Stimulated activated CD4-positive, alpha-beta T cell treated with anti-CD3 and anti-CD28 coated beads, Interleukin-12 subunit alpha, Interleukin-12 subunit beta, amount 100 ng/mL, for 24 hours (primary cell): ENCODE measurements around the gene HK2.
"Not testable (repeated sequence)": the region's sequence is repeated elsewhere in the genome, so short reads cannot be mapped to it uniquely, and the experiment has no call there.

Source experiments
- DNase-seq, 2 experiments: peaks; one replicate each; pipeline ENCODE4 v3.0.0-alpha.2; 2020; ENCODE audit warnings: low read depth in 2 of 2

The HK2 gene

GRCh38 chr2:74833418-74834233 is at the start of gene HK2:
TSS of gene HK2 (plus strand) at chr2:74834127. CDS start at chr2:74834581, 454 bp downstream.
- DNase-seq, result peak; percentile 74 to 76

GRCh38 chr2:74789271-74789670 is 44.7 kb upstream of the HK2 start:
- DNase-seq, result no peak

DNA sequence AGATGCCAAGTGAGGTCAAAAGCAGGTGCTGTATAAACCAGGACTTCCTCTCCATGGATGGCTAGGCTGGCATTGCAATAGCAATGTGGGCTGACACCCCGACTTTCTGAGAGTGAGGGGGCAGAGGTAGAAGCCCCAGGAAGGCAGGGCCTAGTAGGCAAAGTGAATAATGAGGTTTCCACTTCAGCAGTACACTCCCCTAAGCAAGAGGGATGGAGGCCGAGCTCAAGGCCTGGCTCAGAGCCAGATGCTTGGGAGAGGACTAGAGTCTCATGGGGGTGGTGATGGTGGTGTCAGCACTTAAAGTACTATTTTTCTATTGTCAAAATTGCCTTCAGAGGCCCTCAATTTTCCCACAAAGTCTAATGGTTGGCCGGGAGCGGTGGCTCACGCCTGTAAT is 41.6 kb upstream of the HK2 start:
- no peak for DNase-seq

DNA sequence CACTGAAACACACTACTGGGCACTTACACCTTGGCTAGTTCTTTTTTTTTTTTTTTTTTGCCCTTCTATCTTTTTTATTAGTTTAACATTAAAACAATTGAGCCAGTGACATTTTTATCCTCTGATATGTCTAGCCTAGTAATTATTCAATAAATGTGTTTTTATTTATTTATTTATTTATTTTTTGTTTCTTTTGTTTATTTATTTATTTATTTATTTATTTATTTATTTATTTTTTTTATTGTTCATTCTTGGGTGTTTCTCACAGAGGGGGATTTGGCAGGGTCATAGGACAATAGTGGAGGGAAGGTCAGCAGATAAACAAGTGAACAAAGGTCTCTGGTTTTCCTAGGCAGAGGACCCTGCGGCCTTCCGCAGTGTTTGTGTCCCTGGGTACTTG is 39.0 kb upstream of the HK2 start:
- not testable (repeated sequence) for DNase-seq

DNA sequence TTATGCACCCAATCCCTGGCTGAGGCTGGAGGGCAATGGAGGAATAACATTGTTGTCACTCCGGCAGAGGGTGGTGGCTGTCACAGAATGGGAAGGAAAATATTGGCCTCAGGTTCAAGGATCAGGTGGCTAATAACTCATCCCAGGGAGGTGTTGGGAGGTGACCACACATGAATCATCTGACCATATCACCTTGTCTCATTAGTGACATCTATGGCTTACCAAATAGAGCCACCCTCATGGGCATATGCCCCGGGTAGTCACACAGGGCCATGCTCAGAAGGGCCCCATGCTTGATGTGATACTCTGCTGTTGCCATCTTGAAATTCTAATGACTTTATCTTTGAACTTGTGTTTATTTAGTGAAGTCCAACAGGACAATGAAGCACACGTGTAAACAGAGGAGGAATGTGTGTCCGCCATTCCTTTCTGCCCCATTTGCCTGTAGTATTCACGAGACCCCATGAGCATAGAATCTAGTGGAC is 27.5 kb upstream of the HK2 start:
- no peak for DNase-seq

DNA sequence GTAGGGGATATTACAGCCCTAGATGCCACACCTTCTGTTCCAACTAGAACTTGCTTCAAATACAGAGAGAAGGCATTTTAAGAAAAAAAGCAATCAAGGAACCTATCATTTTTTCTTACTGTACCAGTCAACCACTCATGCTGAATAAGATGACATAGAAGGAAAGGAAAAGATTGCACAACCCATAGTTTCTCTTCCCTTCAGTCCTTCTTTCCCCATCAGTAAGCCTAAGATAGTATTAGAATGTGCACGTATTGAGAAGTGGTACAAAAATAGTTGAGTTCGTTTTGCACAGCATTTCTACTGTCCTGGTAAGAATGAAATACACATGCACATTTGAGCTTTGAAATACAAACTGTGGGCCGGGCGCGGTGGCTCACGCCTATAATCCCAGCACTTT is 27.0 kb upstream of the HK2 start:
- DNase-seq, result no peak

DNA sequence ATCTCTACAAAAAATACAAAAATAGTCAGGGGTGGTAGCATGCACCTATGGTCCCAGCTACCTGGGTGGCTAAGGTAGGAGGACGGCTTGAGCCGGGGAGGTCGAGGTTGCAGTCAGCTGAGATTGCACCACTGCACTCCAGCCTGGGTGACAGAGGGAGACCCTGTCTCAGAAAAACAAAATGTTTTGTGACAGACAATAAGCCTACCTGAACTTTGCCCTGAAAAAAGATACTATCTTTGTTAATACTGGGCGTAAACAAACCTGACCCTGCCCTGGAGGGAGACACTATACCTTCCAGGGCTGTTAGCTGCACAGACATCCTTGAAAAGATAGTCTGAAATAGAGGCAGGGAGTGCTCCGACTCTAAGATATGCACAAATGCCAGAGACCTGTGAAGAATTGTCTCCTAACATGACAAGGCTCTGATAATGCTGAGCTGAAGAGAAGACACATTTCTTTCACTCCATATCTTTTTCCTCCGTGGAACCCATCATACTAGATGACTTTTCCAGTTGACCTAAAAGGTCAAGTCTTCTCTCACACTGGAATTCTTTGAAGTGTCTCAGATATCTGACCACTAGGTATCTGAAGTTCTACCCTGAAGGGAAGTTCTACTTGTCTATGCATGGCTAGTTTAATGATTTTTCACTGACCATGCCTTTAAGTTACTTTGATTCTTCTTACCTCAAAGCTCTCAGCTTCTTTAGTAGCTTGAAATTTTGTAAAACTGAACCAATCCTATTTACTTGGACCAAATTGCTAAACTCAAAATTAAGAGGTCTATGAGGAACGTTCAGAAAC is 20.9 kb upstream of the HK2 start:
- DNase-seq, result no peak

- no peak for DNase-seq
These were observed 19.8 kb upstream of the HK2 start for GRCh38 chr2:74814102-74814501.

- DNase-seq, result no peak
These were observed 18.0 kb upstream of the HK2 start for GRCh38 chr2:74815941-74816340.

DNA sequence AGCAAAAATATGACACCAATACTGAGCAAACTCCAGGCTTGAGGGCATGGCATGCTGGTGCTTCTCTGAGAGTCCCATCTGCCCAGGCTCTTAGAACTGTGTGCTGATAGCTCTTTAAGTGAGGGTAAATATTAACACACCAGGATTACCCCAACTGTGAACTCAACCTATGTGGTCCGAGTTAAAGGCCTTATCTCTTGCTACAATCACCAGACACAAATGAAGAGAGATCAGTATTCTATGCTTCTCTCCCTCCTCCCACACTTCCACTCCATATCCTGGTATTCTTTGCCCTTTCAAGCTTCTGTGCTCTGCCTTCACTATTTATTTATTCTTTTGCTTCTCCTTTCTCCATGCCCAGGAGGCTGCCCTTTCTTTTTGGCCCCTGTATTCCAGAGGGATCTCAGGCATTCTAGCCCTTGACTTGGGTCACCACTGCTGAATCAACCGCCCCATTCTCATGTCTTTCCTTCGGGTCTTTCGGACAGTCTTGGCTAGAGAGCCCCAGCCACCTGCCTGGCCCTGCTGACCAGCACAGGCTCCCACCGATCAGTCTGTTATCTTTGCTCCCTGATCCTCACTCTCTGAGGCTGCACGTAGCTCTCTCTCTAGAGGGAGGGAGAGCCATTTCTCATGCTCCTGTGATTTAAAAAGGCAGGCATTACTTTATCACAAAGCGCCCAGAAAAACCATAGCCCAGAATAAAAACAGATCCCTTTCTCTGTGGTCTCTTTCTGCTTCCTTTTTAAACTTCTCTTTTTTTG is 17.2 kb upstream of the HK2 start:
- no peak for DNase-seq

GRCh38 chr2:74817304-74817675 is 16.6 kb upstream of the HK2 start:
- DNase-seq, result no peak

DNA sequence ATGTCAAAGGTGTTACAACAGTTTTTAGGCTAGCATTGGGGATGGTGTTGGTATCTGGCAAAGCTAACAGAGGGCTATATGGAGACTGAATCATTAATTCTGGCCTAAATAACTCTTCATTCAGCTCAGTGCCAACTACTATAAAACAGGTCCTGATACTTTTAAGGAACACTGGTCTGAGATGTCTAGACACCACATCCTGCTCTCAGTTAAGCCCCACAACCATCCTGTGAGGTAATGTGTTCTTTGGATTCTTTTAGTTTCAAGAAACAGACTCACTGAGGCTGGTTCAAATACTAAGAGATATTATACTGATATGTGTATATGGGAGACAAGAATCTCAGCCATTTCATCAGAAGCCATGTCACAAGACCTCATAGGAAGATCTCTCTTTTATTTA is 14.2 kb upstream of the HK2 start:
- DNase-seq, result no peak

- DNase-seq, result no peak
These were observed 12.5 kb upstream of the HK2 start for GRCh38 chr2:74821177-74822126.

- no peak for DNase-seq
These were observed 11.0 kb upstream of the HK2 start for GRCh38 chr2:74822771-74823566.

GRCh38 chr2:74824679-74825078 is 9.2 kb upstream of the HK2 start:
- no peak for DNase-seq

GRCh38 chr2:74828543-74828942 is 5.4 kb upstream of the HK2 start:
- DNase-seq, result no peak

GRCh38 chr2:74831693-74832530 is 2.0 kb upstream of the HK2 start:
- DNase-seq, result no peak

DNA sequence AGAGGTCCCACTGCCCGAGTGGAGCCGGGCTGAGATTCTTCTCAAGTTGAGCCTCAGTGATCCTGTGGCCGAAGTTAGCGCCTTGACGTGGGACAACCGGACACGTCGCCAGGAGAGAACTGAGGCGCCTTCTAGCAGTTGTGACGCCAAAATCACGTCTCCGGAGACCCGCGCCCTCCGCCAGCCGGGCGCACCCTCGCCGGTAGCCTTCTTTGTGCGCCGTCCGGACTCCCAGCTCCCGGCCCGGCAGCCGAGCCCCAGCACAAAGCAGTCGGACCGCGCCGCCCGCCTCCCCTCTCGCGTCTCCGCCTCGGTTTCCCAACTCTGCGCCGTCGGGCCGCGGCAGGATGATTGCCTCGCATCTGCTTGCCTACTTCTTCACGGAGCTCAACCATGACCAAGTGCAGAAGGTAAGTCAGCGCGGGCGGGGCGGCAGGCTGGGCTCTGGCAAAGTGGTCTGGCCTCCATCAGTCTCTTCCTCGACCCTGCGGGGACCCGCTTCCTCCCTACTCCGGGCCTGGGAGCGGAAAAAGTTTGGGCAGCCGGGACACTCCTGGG is 386 bp downstream of the HK2 start:
- DNase-seq, result peak in 1 of 2 experiments; percentile 25
